ENCODE measurements around the gene TDRD10. TPM values are rescaled to one million over a fixed set of nuclear protein-coding genes. Genes with fewer than 3 reads are reported as not detected.

The TDRD10 gene
- total and polyA plus RNA-seq, 2 experiments from 2014 or later = not detected

GRCh38 chr1:154577346-154578057, 75.5 kb downstream of the TDRD10 start:
- Histone ChIP-seq H3K4me3 (no peak overlapping the region), H2AFZ (no peak overlapping the region), H3K9me2 (ENCODE audit: insufficient read depth) (no peaks in the 10 kb centered on the region), H3K79me2 (ENCODE audit: insufficient read depth) (no peaks in the 10 kb centered on the region), H3K4me2 (ENCODE audit: unreplicated experiment) (no peak overlapping the region), H4K20me1 (ENCODE audit: insufficient read depth) (no peaks in the 10 kb centered on the region), H3K36me3 (ENCODE audit: low read depth) (peaks cover 9% of the 10 kb centered on the region; the same call in 1 of the 2 replicates), H3K27me3 (replicated peaks; ENCODE audit: insufficient read depth) (no peaks in the 10 kb centered on the region), H3F3A (ENCODE audit: insufficient read depth) (peaks cover 12% of the 10 kb centered on the region; the same call in 1 of the 2 replicates), H3K27ac (no peak overlapping the region), H3K9ac (no peak overlapping the region), H3K9me3 (ENCODE audit: low read depth) (no peaks in the 10 kb centered on the region), H3K4me1 (ENCODE audit: insufficient read depth) (no peaks in the 10 kb centered on the region)
- TF ChIP-seq EZH2 (IDR thresholded peaks at IDR 0.05; ENCODE audit: insufficient read depth, poor library complexity, severe bottlenecking) (no peak), EZH2phosphoT487 (IDR thresholded peaks at IDR 0.05; ENCODE audit: insufficient read depth, low read depth) (no peak)
- 58 to 62% methylated on average over 7 of the region's 7 CpGs for WGBS, 2 experiments (ENCODE audit: low coverage in 1 of 2, low lambda C conversion rate in 2 of 2, missing lambda C conversion rate in 2 of 2)
- in situ Hi-C loops (cut with MboI) = no loop called here
- DNase-seq = no peak

GRCh38 chr1:154578058-154578418, 76.0 kb downstream of the TDRD10 start:
- H4K20me1 ChIP-seq (ENCODE audit: insufficient read depth) = no peaks in the 10 kb centered on the region
- no peaks in the 10 kb centered on the region for H3K27me3 ChIP-seq (replicated peaks; ENCODE audit: insufficient read depth)
- no peak overlapping the region for H3K27ac ChIP-seq
- H3K4me3 ChIP-seq = no peak overlapping the region
- TF ChIP-seq EZH2 (IDR thresholded peaks at IDR 0.05; ENCODE audit: insufficient read depth, poor library complexity, severe bottlenecking) (no peak), EZH2phosphoT487 (IDR thresholded peaks at IDR 0.05; ENCODE audit: insufficient read depth, low read depth) (no peak)
- H3K36me3 ChIP-seq (ENCODE audit: low read depth) = peaks cover 13% of the 10 kb centered on the region; the same call in 1 of the 2 replicates
- WGBS, 2 experiments (ENCODE audit: low coverage in 1 of 2, low lambda C conversion rate in 2 of 2, missing lambda C conversion rate in 2 of 2) = 32 to 39% methylated on average over 6 of the region's 6 CpGs
- no peak for DNase-seq
- H3K9ac ChIP-seq = no peak overlapping the region
- in situ Hi-C loops (cut with MboI) = no loop called here
- H3K4me1 ChIP-seq (ENCODE audit: insufficient read depth) = no peaks in the 10 kb centered on the region
- H3K79me2 ChIP-seq (ENCODE audit: insufficient read depth) = no peaks in the 10 kb centered on the region
- no peak overlapping the region for H2AFZ ChIP-seq
- H3K9me3 ChIP-seq (ENCODE audit: low read depth) = no peaks in the 10 kb centered on the region
- peaks cover 12% of the 10 kb centered on the region; the same call in 1 of the 2 replicates for H3F3A ChIP-seq (ENCODE audit: insufficient read depth)
- H3K9me2 ChIP-seq (ENCODE audit: insufficient read depth) = no peaks in the 10 kb centered on the region
- H3K4me2 ChIP-seq (ENCODE audit: unreplicated experiment) = no peak overlapping the region

GRCh38 chr1:154579374-154579773, 77.4 kb downstream of the TDRD10 start:
- H3K9me3 ChIP-seq (ENCODE audit: low read depth) = no peaks in the 10 kb centered on the region
- no peaks in the 10 kb centered on the region for H3K27me3 ChIP-seq (replicated peaks; ENCODE audit: insufficient read depth)
- H3K9ac ChIP-seq = no peak overlapping the region
- H3K36me3 ChIP-seq (ENCODE audit: low read depth) = peaks cover 23% of the 10 kb centered on the region
- H3K4me1 ChIP-seq (ENCODE audit: insufficient read depth) = no peaks in the 10 kb centered on the region
- peaks cover 19% of the 10 kb centered on the region; the same call in 1 of the 2 replicates for H3F3A ChIP-seq (ENCODE audit: insufficient read depth)
- 93 to 95% methylated on average over 8 of the region's 8 CpGs for WGBS, 2 experiments (ENCODE audit: low coverage in 1 of 2, low lambda C conversion rate in 2 of 2, missing lambda C conversion rate in 2 of 2)
- in situ Hi-C loops (cut with MboI) = no loop called here
- H3K79me2 ChIP-seq (ENCODE audit: insufficient read depth) = no peaks in the 10 kb centered on the region
- H3K4me2 ChIP-seq (ENCODE audit: unreplicated experiment) = no peak overlapping the region
- DNase-seq = no peak
- H3K9me2 ChIP-seq (ENCODE audit: insufficient read depth) = no peaks in the 10 kb centered on the region
- no peak overlapping the region for H3K27ac ChIP-seq
- H4K20me1 ChIP-seq (ENCODE audit: insufficient read depth) = no peaks in the 10 kb centered on the region
- no peak for TF ChIP-seq EZH2 (IDR thresholded peaks at IDR 0.05; ENCODE audit: insufficient read depth, poor library complexity, severe bottlenecking)
- no peak for TF ChIP-seq EZH2phosphoT487 (IDR thresholded peaks at IDR 0.05; ENCODE audit: insufficient read depth, low read depth)
- H2AFZ ChIP-seq = no peak overlapping the region
- H3K4me3 ChIP-seq = no peak overlapping the region

GRCh38 chr1:154581766-154582165, 79.7 kb downstream of the TDRD10 start:
- no peaks in the 10 kb centered on the region for H3K27me3 ChIP-seq (replicated peaks; ENCODE audit: insufficient read depth)
- H3K4me2 ChIP-seq (ENCODE audit: unreplicated experiment) = no peak overlapping the region
- H3K79me2 ChIP-seq (ENCODE audit: insufficient read depth) = no peaks in the 10 kb centered on the region
- in situ Hi-C loops (cut with MboI) = no loop called here
- H3F3A ChIP-seq (ENCODE audit: insufficient read depth) = peaks cover 8% of the 10 kb centered on the region; the same call in 1 of the 2 replicates
- no peak overlapping the region for H3K9ac ChIP-seq
- no peaks in the 10 kb centered on the region for H3K9me3 ChIP-seq (ENCODE audit: low read depth)
- no peaks in the 10 kb centered on the region for H3K9me2 ChIP-seq (ENCODE audit: insufficient read depth)
- DNase-seq = no peak
- no peaks in the 10 kb centered on the region for H4K20me1 ChIP-seq (ENCODE audit: insufficient read depth)
- no peak overlapping the region for H2AFZ ChIP-seq
- no peak overlapping the region for H3K27ac ChIP-seq
- no peak overlapping the region for H3K4me3 ChIP-seq
- H3K4me1 ChIP-seq (ENCODE audit: insufficient read depth) = no peaks in the 10 kb centered on the region
- WGBS, 2 experiments (ENCODE audit: low coverage in 1 of 2, low lambda C conversion rate in 2 of 2, missing lambda C conversion rate in 2 of 2) = 67 to 80% methylated on average over 3 of the region's 3 CpGs
- TF ChIP-seq EZH2 (IDR thresholded peaks at IDR 0.05; ENCODE audit: insufficient read depth, poor library complexity, severe bottlenecking) (no peak), EZH2phosphoT487 (IDR thresholded peaks at IDR 0.05; ENCODE audit: insufficient read depth, low read depth) (no peak)
- H3K36me3 ChIP-seq (ENCODE audit: low read depth) = peaks cover 44% of the 10 kb centered on the region

Data from GM23248 (cell line).